Astrocyte (in vitro differentiated cells and primary cell): ENCODE results near the gene MYZAP. TPM values are rescaled to one million over a fixed set of nuclear protein-coding genes. Genes with fewer than 3 reads are reported as not detected.

Experiments
- DNase-seq: peaks from one replicate; pipeline ENCODE4 v3.0.0-alpha.2; 2010; ENCODE audit warnings: low read depth
- FAIRE-seq: peaks from 2 replicates; lab custom pipeline; 2011; peaks lifted over from hg19 to GRCh38; lab: Jason Lieb, UNC
- H2AFZ ChIP-seq: 2 replicates; pipeline ENCODE4 v1.6.0; 2012; ENCODE audit warnings: low read depth, low read length, inconsistent platforms
- H3K27ac ChIP-seq: 2 replicates; pipeline ENCODE4 v1.5.1; 2011; ENCODE audit warnings: low read depth, low read length, inconsistent platforms
- H3K27me3 ChIP-seq: 2 replicates; pipeline ENCODE4 v1.6.0; 2011; ENCODE audit warnings: low read length, inconsistent platforms; ENCODE audit not compliant: insufficient read depth
- H3K36me3 ChIP-seq: 2 replicates; pipeline ENCODE4 v1.5.1; 2011; ENCODE audit warnings: low read length, inconsistent platforms; ENCODE audit not compliant: insufficient read depth
- H3K4me1 ChIP-seq: 2 replicates; pipeline ENCODE4 v1.5.1; 2011; ENCODE audit warnings: low read length, inconsistent platforms; ENCODE audit not compliant: insufficient read depth
- H3K4me2 ChIP-seq: 2 replicates; pipeline ENCODE4 v1.6.0; 2012; ENCODE audit warnings: low read length, inconsistent platforms
- H3K4me3 ChIP-seq: 2 replicates; pipeline ENCODE4 v1.5.1; 2011; ENCODE audit warnings: low read depth, mild to moderate bottlenecking, low read length, inconsistent platforms; ENCODE audit not compliant: insufficient read depth
- H3K79me2 ChIP-seq: 2 replicates; pipeline ENCODE4 v1.6.0; 2012; ENCODE audit warnings: mild to moderate bottlenecking, low read length, inconsistent platforms; ENCODE audit not compliant: insufficient read depth
- H3K9ac ChIP-seq: 2 replicates; pipeline ENCODE4 v1.6.0; 2012; ENCODE audit warnings: mild to moderate bottlenecking, low read length, inconsistent platforms
- H3K9me3 ChIP-seq: 2 replicates; pipeline ENCODE4 v1.5.1; 2012; ENCODE audit warnings: low read depth, mild to moderate bottlenecking, low read length, inconsistent platforms; ENCODE audit not compliant: insufficient read depth
- H4K20me1 ChIP-seq: 2 replicates; pipeline ENCODE4 v1.6.0; 2012; ENCODE audit warnings: low read length, inconsistent platforms; ENCODE audit not compliant: insufficient read depth
- H3K27ac Mint-ChIP-seq: one replicate; pipeline ENCODE4 v1.8.0; 2021; ENCODE audit warnings: mild to moderate bottlenecking, mixed read lengths; ENCODE audit not compliant: unreplicated experiment
- H3K27me3 Mint-ChIP-seq: one replicate; pipeline ENCODE4 v1.8.0; 2021; ENCODE audit warnings: low read depth, mixed read lengths; ENCODE audit not compliant: unreplicated experiment
- H3K36me3 Mint-ChIP-seq: one replicate; pipeline ENCODE4 v1.8.0; 2021; ENCODE audit warnings: low read depth, mixed read lengths; ENCODE audit not compliant: unreplicated experiment
- H3K4me1 Mint-ChIP-seq: one replicate; pipeline ENCODE4 v1.8.0; 2021; ENCODE audit warnings: low read depth, mixed read lengths; ENCODE audit not compliant: unreplicated experiment
- H3K4me3 Mint-ChIP-seq: one replicate; pipeline ENCODE4 v1.8.0; 2021; ENCODE audit warnings: mild to moderate bottlenecking, moderate library complexity, mixed read lengths; ENCODE audit not compliant: unreplicated experiment
- H3K9me3 Mint-ChIP-seq: one replicate; pipeline ENCODE4 v1.8.0; 2021; ENCODE audit warnings: mild to moderate bottlenecking, mixed read lengths; ENCODE audit not compliant: unreplicated experiment
- EZH2 ChIP-seq: IDR thresholded peaks from 2 replicates; pipeline ENCODE4 v1.6.1; 2012; ENCODE audit warnings: mild to moderate bottlenecking, low read length, inconsistent platforms; ENCODE audit not compliant: insufficient read depth
- total RNA-seq: library from RNA; stranded (reverse); gene quantifications from 2 replicates; pipeline ENCODE4 v1.2.1, GENCODE V29; 2021
- TF ChIP-seq, protein P1 (sequence below): IDR thresholded peaks from 2 replicates; pipeline ENCODE4 v1.5.1; 2011; ENCODE audit warnings: low read depth, mild to moderate bottlenecking, inconsistent platforms, low read length, moderate library complexity; ENCODE audit not compliant: insufficient read depth

The MYZAP gene
- total RNA-seq, 1 donor from 2014 or later = 0.41 TPM

DNA sequence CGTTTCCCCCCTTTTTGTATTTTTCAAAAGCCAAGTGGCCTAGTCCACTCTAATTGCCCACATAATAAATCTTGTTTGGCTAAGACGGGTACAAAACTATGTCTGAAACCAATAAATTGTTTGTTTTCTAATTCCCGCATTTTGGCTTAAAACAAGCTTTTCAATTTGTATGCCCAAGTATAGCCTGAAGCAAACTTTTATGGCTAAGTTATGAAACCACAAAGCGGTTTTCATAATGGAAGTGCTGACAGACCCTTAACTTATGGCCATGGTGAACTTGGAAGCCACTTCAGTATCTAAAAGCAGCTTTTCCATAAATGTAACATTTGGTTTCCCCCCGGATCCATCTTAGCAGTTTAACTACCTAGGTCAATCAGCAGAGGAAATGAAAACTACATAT lies 84.9 kb downstream of the MYZAP start:
- Histone ChIP-seq H3K4me1 (peaks cover 6% of the 10 kb centered on the region), H4K20me1 (no peaks in the 10 kb centered on the region), H3K4me3 (no peak overlapping the region), H2AFZ (no peak overlapping the region), H3K9ac (no peak overlapping the region), H3K9me3 (no peaks in the 10 kb centered on the region), H3K27ac (no peak overlapping the region), H3K36me3 (no peaks in the 10 kb centered on the region), H3K4me2 (no peak overlapping the region), H3K79me2 (no peaks in the 10 kb centered on the region), H3K27me3 (no peaks in the 10 kb centered on the region)
- DNase-seq (no peak), FAIRE-seq (no peak)
- TF ChIP-seq, protein P1, sequence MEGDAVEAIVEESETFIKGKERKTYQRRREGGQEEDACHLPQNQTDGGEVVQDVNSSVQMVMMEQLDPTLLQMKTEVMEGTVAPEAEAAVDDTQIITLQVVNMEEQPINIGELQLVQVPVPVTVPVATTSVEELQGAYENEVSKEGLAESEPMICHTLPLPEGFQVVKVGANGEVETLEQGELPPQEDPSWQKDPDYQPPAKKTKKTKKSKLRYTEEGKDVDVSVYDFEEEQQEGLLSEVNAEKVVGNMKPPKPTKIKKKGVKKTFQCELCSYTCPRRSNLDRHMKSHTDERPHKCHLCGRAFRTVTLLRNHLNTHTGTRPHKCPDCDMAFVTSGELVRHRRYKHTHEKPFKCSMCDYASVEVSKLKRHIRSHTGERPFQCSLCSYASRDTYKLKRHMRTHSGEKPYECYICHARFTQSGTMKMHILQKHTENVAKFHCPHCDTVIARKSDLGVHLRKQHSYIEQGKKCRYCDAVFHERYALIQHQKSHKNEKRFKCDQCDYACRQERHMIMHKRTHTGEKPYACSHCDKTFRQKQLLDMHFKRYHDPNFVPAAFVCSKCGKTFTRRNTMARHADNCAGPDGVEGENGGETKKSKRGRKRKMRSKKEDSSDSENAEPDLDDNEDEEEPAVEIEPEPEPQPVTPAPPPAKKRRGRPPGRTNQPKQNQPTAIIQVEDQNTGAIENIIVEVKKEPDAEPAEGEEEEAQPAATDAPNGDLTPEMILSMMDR = no peak
- no peak for TF ChIP-seq EZH2
- Mint-ChIP-seq H3K4me3 (no peak overlapping the region), H3K27me3 (no peaks in the 10 kb centered on the region), H3K9me3 (no peaks in the 10 kb centered on the region), H3K4me1 (peaks cover 16% of the 10 kb centered on the region), H3K36me3 (no peaks in the 10 kb centered on the region), H3K27ac (no peak overlapping the region)

DNA sequence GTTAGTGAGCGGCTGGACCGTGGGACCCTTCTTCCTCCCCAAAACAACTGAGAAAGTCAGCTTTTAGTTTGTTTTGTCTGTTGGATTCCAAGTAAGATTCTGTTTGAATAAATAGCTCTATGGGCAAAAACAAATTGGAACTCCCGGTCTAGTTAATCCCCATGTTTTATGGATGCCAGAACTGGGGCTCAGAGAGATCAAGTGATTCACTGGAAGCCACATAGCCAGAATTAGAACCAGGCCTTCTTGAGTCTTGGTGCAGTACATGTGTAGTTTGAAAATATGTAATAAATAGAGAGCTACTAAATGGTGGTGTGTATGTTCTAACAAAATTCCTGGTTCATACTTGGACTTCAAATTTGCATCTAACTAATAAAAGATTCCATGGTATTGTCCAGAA lies 85.5 kb downstream of the MYZAP start:
- Histone ChIP-seq H4K20me1 (no peaks in the 10 kb centered on the region), H3K4me3 (no peak overlapping the region), H3K9me3 (no peaks in the 10 kb centered on the region), H3K36me3 (no peaks in the 10 kb centered on the region), H2AFZ (no peak overlapping the region), H3K79me2 (no peaks in the 10 kb centered on the region), H3K4me1 (peaks cover 6% of the 10 kb centered on the region), H3K9ac (no peak overlapping the region), H3K27ac (no peak overlapping the region), H3K27me3 (no peaks in the 10 kb centered on the region), H3K4me2 (no peak overlapping the region)
- Mint-ChIP-seq H3K27me3 (no peaks in the 10 kb centered on the region), H3K9me3 (no peaks in the 10 kb centered on the region), H3K27ac (no peak overlapping the region), H3K4me3 (no peak overlapping the region), H3K36me3 (no peaks in the 10 kb centered on the region), H3K4me1 (peaks cover 14% of the 10 kb centered on the region)
- FAIRE-seq = no peak
- no peak for DNase-seq
- TF ChIP-seq, protein P1 = no peak
- no peak for TF ChIP-seq EZH2

DNA sequence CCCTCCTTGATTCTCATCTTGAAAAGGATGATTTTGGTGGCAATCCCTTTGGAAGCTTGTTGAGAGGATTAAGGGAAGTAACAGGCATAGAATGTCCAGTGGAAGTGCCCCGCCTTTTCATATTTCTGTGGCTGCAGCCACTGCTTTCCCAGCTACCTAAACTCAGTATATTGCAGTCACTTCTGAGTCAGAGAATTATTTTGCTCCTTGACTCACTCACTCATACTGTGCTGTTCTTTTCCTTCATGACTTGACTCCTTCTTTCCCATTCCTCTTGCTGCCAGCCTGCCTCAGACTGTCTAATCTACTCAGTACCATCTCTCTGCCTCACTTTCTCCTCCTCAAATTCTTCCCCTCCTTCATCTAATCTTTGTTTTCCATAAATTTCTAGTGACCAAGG lies 88.3 kb downstream of the MYZAP start:
- peak overlapping the region; percentile 60 for H2AFZ ChIP-seq
- no peak overlapping the region for H3K4me3 ChIP-seq
- H3K9ac ChIP-seq = peak overlapping the region; percentile 29
- H3K9me3 ChIP-seq = no peaks in the 10 kb centered on the region
- no peaks in the 10 kb centered on the region for H3K27me3 ChIP-seq
- H3K27ac ChIP-seq = peak overlapping the region; percentile 15
- no peaks in the 10 kb centered on the region for H4K20me1 ChIP-seq
- Mint-ChIP-seq H3K27me3 (no peaks in the 10 kb centered on the region), H3K27ac (peak overlapping the region; percentile 48), H3K36me3 (no peaks in the 10 kb centered on the region), H3K9me3 (no peaks in the 10 kb centered on the region), H3K4me1 (peaks cover 11% of the 10 kb centered on the region), H3K4me3 (no peak overlapping the region)
- no peaks in the 10 kb centered on the region for H3K79me2 ChIP-seq
- TF ChIP-seq, protein P1 = no peak
- no peak for TF ChIP-seq EZH2
- no peak for FAIRE-seq
- peak overlapping the region; percentile 59 for H3K4me2 ChIP-seq
- peaks cover 6% of the 10 kb centered on the region for H3K4me1 ChIP-seq
- DNase-seq = peak; percentile 69
- H3K36me3 ChIP-seq = no peaks in the 10 kb centered on the region
